HG03565 (cell line): ENCODE results near the gene DDTL.
"Not testable (repeated sequence)": the region's sequence is repeated elsewhere in the genome, so short reads cannot be mapped to it uniquely, and the experiment has no call there.

Source experiments
- ATAC-seq: cut with Tn5 transposase; IDR thresholded peaks from one replicate; pipeline ENCODE4 v1.9.1; 2021; ENCODE audit warnings: mild to moderate bottlenecking, moderate library complexity; ENCODE audit not compliant: unreplicated experiment

DDTL gene

DNA sequence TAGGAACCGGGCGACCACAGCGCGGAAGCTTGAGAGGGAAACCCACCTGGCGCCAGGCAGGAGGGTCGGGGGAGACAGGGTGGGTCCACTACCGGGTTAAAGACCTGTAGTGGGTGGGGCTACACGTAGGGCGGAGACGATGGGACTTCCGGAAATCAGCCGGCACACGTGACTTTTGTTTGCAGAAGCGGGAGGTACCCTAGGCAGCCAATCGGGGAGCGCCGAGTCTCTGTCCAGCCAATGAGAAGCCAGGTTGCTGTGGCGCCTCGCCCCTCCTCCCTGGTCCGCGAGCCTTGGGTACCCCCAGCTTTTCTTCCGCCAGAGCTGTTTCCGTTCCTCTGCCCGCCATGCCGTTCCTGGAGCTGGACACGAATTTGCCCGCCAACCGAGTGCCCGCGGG, at the start of gene DDTL:
DDTL (plus strand) TSS at position 321 of the 400 bp plus-strand sequence; CDS start at position 348, 27 bp downstream.
- peak; percentile 86 for ATAC-seq

DNA sequence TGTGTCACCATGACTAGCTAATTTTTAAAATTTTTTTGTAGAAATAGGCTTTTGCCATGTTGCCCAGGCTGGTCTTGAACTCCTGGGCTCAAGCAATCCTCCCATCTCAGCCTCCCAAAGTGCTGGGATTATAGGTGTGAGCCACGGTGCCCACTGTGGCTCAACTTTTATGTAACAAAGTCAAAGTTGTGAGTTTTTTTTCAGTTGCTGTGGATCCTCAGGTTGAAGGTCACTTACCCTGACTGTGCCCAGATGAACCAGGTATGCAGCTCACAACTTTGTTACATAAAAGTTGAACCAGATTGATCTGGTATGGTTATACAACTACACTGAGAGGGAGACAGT, 46.4 kb upstream of the DDTL start:
- not testable (repeated sequence) for ATAC-seq

DNA sequence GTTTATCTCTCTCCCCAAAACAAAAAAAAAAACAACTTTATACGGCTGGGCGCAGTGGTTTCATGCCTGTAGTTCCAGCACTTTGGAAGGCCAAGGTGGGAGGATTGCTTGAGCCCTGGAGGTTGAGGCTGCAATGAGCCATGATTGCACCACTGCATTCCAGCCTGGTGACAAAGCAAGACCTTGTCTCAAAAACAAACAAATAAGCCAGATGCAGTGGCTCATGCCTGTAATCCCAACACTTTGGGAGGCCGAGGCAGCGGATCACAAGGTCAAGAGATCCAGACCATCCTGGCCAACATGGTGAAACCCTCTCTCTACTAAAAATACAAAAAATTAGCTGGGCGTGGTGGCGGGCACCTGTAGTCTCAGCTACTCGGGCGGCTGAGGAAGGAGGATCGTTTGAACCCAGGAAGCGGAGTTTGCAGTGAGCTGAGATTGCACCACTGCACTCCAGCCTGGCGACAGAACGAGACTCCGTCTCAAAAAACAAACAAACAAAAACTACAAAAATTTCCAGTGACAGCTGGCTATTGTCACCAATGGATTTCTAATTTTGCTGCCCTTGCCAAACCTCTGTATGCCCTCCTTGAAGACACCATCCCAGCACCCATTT, 45.0 kb upstream of the DDTL start:
- ATAC-seq: not testable (repeated sequence)

DNA sequence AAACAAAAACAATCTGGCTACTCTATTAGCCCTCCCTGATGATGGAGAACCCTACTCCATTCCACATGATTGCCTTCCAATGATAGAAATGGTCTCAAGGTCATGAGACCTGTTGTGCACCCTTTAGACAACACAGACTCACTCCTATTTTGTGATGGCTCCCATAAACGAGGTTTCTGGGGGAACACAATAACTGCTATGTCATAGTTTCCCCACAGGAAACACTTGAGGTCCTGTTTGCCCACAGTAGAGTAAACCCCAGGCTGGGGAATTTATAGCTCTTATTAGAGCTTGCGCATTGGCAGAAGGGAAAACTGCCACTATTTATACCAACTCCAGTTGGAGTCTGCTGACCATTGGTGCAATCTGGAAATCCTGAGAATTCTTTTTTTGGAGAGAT, 43.8 kb upstream of the DDTL start:
- ATAC-seq: no peak

DNA sequence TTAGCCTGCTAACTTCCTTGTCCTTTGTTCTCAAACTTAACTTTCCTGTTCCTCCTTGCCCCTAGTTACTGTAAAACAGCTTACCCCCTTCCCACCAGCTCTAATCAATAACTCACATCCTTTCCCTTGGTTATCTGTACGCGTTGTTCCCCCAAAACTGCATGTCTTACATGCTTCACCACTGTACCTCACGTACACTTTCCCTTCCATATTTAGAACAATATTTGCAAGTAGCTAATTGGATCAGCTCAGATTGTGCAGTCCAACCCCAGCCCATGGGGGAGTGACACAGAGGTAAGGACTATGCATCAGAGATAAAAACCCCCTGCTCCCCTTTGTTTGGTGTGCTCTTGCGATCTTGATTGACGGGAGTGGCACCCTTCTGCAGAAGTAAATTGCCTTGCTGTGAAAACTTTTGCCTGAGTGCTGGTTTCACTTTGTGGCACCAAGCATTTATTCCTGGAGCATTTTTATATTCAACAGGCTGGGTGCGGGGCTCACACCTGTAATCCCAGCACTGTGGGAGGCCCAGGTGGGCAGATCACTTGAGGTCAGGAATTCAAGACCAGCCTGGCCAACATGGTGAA, 41.6 kb upstream of the DDTL start:
- ATAC-seq: no peak

DNA sequence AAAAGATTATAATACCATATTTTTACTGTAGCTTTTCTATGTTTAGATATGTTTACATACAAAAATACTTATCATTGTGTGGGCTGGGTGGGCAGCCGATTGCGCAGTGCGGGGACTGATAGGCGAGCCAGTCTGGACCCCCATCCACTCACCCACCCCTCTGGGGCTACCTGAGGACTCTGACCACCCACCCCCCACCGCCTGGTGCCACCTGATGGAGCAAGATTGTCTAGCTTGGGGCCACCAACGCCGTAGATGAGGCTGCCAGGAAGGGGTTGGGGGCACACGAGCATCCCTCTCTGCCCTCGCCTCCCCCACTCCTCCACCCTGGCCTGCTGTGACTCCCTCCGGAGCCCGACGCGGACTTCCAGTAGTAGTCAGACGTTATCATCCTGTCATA, 40.1 kb upstream of the DDTL start:
- ATAC-seq: no peak

DNA sequence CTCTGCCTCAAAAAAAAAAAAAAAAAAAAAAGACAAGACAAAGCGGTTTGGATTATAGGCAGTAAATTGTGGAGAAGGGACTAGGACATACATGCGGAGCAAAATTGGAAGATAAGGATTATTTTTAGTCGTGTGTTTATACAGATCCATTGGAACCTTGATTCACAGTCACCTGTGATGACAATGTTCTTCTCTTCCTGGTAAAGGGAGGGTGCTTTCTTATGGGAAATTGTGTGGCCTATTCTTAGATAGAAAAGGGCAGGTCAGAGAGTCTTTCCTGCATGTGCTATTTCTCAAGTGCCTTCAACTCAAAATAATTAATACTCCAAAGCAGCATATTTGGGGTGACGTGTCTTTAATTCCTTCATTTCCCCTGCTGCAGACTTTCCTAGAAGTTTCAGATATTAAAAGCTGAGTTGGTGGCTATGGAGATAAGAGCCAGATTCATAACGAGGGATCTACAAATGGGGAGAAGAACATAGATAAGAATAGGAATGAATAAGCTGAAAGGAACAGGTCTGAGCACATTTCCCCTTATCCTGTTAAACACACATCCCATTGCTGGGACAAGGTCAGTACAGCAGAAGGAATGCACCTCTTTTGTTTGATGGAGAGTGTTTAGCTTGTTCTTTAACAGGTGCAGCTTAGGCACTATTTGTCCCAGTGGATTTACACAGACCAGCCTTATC, 28.2 kb upstream of the DDTL start:
- no peak for ATAC-seq

DNA sequence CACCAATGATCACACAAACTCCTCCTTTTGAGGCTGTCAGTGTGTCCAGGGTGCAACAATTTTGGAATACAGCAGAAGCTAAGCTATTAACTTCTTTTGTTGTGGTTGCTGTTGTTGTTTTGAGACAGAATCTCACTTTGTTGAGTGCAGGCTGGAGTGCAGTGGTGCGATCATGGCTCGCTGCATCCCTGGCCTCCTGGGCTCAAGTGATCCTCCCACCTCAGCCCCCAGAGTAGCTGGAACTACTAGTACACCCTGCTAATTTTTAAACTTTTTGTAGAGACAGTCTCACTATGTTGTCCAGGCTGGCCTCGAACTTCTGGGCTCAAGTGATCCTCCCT, 27.7 kb upstream of the DDTL start:
- no peak for ATAC-seq

DNA sequence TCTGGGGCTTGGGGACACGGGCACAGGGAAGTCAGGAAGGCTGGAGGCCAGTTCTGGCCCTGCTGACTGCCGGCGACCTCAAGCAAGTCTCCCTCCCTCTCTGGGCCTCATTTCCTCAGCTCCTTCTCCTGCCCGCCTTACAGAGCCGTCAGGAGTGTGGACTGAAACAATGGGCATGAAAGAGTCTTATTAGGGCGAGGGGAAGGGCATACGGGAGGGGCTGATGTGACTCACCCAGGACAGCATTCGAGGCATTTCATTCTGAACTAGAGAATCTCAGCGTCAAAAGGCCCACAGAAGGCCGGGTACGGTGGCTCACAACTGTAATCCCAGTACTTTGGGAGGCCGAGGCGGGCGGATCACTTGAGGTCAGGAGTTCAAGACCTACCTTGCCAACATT, 26.5 kb upstream of the DDTL start:
- ATAC-seq: not testable (repeated sequence)

DNA sequence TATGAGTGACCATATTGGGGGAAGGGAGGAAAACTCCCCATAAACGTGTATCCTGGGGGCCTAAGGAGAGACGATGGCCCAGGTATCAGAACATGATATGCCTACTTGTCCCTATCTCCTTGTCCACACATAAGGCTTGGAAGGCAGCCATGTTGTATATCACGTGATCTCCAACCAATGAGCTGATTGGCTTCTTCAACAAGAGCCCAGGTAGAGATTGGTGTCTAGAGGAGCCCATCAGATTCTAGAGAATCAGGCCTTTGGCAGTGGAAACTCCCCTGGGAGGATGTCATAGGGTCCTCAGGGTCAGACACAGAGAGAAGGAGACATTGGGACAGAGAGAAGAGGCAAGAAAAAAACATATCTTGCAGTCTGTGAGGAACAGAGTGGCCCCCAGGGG, 19.3 kb upstream of the DDTL start:
- ATAC-seq: not testable (repeated sequence)

DNA sequence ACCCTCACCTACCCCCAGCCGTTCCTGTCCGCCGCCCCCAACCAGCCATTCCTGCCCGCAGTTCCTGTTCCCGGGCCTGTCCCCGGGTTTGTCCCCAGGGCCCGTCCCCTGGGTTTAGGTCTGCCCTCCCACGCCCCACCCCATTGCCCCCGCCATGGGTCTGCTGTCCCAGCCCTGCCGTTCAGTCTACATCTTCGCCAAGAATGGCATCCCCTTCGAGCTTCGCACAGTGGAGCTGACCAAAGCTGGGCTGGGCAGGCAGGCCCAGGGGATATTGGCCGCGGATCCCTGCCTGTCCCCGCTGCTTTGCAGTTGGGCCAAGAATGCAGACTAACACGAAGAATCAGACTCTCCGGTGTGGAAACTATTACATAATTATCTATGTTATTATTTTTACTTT, 16.9 kb upstream of the DDTL start:
- ATAC-seq: not testable (repeated sequence)

DNA sequence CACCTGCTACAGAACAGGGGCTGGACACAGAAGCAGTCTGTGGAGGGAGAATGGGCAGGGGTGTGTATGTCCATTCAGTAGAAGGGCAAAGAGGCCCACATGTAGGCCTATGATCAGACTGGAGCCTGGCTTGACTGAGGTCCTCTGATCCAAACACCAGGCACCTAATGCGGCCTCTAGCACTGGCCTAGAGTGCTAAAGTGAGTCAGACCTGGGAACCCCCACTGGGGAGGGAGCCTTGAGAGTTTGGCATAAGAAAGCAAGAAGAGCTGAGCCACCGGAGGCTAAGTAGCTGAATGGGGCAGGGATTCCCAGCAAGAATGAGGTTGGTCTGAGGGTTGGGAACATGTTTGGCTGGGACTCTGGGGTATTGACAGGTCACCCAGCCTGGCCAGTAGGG, 15.3 kb upstream of the DDTL start:
- not testable (repeated sequence) for ATAC-seq

DNA sequence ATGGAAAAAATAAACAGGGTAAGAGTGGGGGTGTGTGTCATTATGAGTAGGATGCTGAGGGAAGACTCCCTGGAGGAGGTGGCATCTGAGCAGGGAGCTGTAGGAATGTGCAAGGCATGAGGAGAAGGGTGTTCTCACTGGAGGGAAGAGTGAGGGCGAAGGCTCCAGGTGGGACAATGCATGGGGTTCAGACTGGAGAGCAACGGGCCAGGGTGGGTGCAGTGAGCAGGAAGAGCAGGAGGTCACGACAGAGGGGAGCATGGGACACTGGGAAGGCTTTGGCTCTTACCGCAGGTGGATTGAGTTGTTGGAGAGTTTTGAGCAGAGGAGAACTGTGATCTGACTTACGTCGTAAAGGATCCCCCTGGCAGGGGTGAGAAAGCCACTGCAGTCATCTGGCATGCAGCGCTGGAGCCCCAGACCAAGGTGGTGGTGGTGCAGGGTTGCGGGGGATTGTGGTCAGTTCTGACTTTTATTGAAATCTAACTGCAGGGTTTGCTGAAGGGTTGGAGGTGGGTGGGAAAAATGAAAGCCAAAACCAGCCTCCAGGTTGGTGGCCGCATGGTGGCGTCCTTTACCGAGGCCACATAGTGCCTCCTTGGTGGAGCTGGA, 13.8 kb upstream of the DDTL start:
- not testable (repeated sequence) for ATAC-seq

DNA sequence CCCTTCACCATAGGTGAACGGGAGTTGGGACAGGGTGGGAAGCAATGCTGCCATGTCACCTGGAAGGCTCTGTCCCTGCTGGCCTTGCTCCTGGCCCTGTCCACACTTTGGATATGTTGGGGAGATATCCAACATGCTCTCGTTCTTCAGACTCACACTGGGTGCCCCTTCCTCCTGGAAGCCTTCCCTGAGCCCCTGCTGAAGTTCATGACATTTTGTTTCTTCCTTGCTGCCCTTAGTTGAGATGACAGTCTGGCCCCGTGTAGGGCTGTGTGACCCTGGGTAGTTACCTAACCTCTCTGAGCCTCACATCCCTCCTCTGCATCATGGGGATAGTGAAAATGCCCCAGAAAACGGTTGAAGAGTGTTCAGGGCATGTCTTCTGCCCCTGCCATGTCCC, 13.2 kb upstream of the DDTL start:
- ATAC-seq: not testable (repeated sequence)

DNA sequence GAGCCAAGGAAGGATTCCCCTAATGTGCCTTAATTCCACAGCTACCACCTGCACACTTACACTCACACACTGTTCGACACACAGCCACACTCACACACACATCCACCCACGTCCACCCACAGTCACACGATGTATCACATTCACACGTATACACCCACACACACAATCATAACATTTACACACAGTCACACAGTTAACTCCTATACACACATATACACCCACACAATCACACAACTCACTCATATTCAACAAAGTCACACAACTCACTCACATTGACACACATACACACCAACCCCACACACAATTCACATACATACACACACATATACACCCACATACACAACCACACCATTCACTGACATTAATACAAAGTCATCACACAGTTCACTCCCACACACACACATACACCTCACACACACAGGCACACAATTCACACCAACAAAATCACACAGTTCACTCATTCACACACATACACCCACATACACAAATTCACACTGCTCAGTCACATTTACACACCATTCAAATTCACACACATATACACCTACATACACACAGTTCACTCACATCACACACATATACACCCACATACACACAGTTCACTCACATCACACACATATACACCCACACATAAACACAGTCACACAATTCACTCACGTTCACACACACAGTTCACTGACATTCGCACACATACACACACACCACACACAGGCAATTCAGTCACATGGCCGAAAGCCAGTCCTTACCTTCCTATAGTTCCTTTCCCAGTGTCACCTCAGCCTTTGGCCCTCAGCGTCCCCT, 12.3 kb upstream of the DDTL start:
- not testable (repeated sequence) for ATAC-seq

DNA sequence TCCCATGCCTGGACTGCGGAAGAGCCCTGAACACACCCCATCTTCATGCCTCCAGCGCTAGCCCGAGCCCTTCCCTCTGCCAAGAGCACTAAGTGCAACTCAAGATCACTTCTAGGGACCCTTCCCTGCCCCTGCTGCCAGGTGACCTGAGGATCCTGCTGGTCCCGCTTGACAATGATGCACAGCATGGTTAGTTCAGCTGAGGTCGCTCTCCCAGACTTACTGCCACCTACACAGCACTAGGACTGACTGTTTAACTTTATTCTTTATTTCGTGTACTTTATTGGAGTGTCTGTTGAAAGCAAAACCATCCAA, 11.7 kb upstream of the DDTL start:
- ATAC-seq: not testable (repeated sequence)

DNA sequence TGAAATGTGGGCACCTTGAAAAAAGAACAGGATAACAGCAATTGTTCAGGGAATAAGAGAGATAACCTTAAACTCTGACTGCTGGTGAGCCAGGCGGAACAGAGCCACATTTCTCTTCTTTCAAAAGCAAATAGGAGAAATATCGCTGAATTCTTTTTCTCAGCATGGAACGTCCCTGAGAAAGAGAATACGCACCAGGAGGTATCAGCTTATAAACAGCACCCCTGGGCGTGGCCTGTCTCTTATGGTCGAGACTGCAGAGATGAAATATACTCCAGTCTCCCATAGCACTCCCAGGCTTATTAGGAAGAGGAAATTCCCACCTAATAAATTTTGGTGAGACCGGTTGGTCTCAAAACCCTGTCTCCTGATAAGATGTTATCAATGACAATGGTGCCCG, 10.8 kb upstream of the DDTL start:
- not testable (repeated sequence) for ATAC-seq

DNA sequence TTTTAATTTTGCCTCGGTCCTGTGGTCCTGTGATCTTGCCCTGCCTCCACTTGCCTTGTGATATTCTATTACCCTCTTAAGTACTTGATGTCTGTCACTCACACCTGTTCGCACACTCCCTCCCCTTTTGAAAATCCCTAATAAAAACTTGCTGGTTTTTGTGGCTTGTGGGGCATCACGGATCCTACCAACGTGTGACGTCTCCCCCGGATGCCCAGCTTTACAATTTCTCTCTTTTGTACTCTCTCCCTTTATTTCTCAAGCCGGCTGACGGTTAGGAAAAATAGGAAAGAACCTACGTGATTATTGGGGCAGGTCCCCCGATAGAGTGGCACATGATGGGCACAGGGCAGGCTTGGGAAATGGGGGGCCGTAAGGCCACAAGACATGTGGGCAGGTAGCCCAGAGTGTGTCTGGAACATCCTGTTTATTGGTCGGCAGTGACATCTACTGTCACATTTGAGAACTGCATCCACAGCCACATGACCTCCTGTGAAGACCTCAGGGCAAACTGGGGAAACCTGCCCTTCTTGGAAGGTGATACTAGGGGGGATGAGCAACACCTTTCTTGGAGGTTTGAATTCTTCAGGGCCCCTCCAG, 10.3 kb upstream of the DDTL start:
- ATAC-seq: not testable (repeated sequence)

DNA sequence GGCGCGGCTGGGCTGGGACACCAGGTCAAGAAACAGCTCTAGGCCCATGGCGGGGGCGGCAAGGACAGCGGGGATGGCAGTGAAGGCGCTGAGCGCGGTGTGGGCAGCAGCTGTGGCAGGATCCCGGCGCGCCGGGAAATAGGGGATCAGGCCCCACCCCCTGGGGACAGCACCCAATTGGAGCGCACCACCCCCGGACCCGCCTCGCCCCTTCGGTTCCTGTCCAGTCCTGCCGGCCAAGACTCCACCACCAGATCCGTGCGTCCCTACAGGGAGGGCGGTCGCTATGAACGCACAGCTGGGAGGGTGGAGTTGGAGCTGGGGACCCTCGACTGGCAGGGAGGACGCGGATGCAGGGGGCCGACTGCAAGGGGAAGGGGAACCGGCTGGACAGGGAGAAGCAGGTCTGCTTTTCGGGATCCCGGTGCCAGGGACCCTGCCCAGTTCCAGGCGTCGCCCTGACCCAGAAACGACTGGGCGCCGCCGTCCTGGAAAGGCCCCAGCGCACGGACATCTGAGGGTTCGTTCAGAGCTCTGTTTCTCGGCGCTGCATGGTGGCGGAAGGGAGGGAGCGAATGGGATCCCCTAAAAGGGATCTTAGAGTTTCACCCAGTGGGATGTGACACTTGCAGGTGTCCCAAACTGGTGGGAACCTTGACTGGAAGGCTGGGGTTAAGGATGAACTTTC, 5.5 kb upstream of the DDTL start, which contains the start of gene GSTT2B:
GSTT2B (minus strand) TSS at position 112 of the 688 bp plus-strand sequence; CDS start at position 48, 64 bp downstream.
- not testable (repeated sequence) for ATAC-seq

DNA sequence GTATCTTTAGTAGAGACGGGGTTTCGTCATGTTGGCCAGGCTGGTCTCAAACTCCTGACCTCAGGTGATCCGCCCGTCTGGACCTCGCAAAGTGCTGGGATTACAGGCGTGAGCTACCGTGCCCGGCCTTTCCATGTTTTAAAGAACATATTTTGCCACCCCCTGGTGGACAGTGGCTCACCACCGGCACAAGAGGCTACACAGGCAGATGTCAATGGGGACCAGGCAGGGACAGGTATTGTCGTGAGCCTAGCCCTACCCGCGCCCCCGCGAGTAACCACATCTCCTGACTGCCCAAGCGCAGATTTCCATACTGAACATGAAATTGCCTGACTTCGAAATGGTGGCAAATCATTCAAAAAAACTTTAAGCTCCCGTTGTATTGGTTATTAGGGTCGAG, 594 bp upstream of the DDTL start:
- ATAC-seq: peak; percentile 15
